Activated naive CD8-positive, alpha-beta T cell treated with anti-CD3 and anti-CD28 coated beads, Interleukin-2, amount 10 ng/mL, durations not matched to agents 7 days and 5 days (primary cell): ENCODE data around the gene SASH3. TPM values are rescaled to one million over a fixed set of nuclear protein-coding genes. Genes with fewer than 3 reads are reported as not detected.
A peak's percentile ranks its signal among the peaks of the same experiment; 100 is the strongest.

Experiments
- ATAC-seq: fragments of 150-1000 bp; cut with Tn5 transposase; one replicate; pipeline ENCODE4 v1.10.0; 2021; ENCODE audit warnings: low read depth, moderate library complexity
- POLR2A ChIA-PET: fragments of 350-600 bp; sonication (Branson Sonifier 250); formaldehyde crosslinking; loops from one replicate; lab custom pipeline; 2021; ENCODE audit warnings: antibody characterized with exemption; lab: Charles Lee
- DNase-seq: peaks from one replicate; pipeline ENCODE4 v3.0.0; 2021
- H3K27ac Mint-ChIP-seq: one replicate; pipeline ENCODE4 v1.8.0; 2022; ENCODE audit warnings: mild to moderate bottlenecking, mixed read lengths
- H3K27me3 Mint-ChIP-seq: one replicate; pipeline ENCODE4 v1.8.0; 2022; ENCODE audit warnings: mild to moderate bottlenecking, moderate library complexity, mixed read lengths
- H3K36me3 Mint-ChIP-seq: one replicate; pipeline ENCODE4 v1.8.0; 2021; ENCODE audit warnings: mild to moderate bottlenecking, mixed read lengths
- H3K4me1 Mint-ChIP-seq: one replicate; pipeline ENCODE4 v1.8.0; 2021; ENCODE audit warnings: mixed read lengths
- H3K4me3 Mint-ChIP-seq: one replicate; pipeline ENCODE4 v1.8.0; 2022; ENCODE audit warnings: mild to moderate bottlenecking, moderate library complexity, mixed read lengths
- H3K9me3 Mint-ChIP-seq: one replicate; pipeline ENCODE4 v1.8.0; 2021; ENCODE audit warnings: mixed read lengths
- total RNA-seq, 2 experiments: library from RNA; stranded (reverse); gene quantifications; one replicate each; pipeline ENCODE4 v1.2.3, GENCODE V29; 2021

SASH3 gene
- total RNA-seq, 2 experiments from 2014 or later: 239 to 241 TPM

GRCh38 chrX:129791961-129792570, 12.3 kb downstream of the SASH3 start:
- Mint-ChIP-seq H3K4me3 (no peak overlapping the region), H3K27ac (no peak overlapping the region), H3K9me3 (no peaks in the 10 kb centered on the region), H3K4me1 (peaks cover 11% of the 10 kb centered on the region), H3K36me3 (peaks cover 18% of the 10 kb centered on the region), H3K27me3 (no peaks in the 10 kb centered on the region)
- ATAC-seq (no peak), DNase-seq (no peak)
- POLR2A ChIA-PET: interaction anchor here (1.5 to 3.5 kb wide), 2 partner anchors 10 kb away, joined by 3 to 21 read pairs; no protein-coding TSS in a partner anchor

GRCh38 chrX:129792586-129793291, 13.0 kb downstream of the SASH3 start:
- DNase-seq (no peak), ATAC-seq (no peak)
- peak overlapping the region; percentile 48 for H3K27ac Mint-ChIP-seq
- no peak overlapping the region for H3K4me3 Mint-ChIP-seq
- H3K36me3 Mint-ChIP-seq: peaks cover 12% of the 10 kb centered on the region
- H3K4me1 Mint-ChIP-seq: peaks cover 6% of the 10 kb centered on the region
- H3K27me3 Mint-ChIP-seq: no peaks in the 10 kb centered on the region
- no peaks in the 10 kb centered on the region for H3K9me3 Mint-ChIP-seq
- POLR2A ChIA-PET: interaction anchor here (1.5 to 3.5 kb wide), 2 partner anchors 9 to 10 kb away, joined by 3 to 21 read pairs; no protein-coding TSS in a partner anchor

- Mint-ChIP-seq H3K27ac (no peak overlapping the region), H3K27me3 (no peaks in the 10 kb centered on the region), H3K4me3 (no peak overlapping the region), H3K9me3 (no peaks in the 10 kb centered on the region), H3K4me1 (peaks cover 5% of the 10 kb centered on the region), H3K36me3 (peaks cover 8% of the 10 kb centered on the region)
- POLR2A ChIA-PET: interaction anchor here (3.5 kb wide), 1 partner anchor 11 kb away, joined by 21 read pairs; no protein-coding TSS in a partner anchor
- DNase-seq (no peak), ATAC-seq (no peak)
Measured at GRCh38 chrX:129793604-129794191, 13.9 kb downstream of the SASH3 start.

GRCh38 chrX:129795584-129795983, 15.8 kb downstream of the SASH3 start:
- Mint-ChIP-seq H3K27ac (no peak overlapping the region), H3K4me3 (no peak overlapping the region), H3K27me3 (no peaks in the 10 kb centered on the region), H3K4me1 (peaks cover 7% of the 10 kb centered on the region), H3K36me3 (peaks cover 8% of the 10 kb centered on the region), H3K9me3 (no peaks in the 10 kb centered on the region)
- POLR2A ChIA-PET: interaction anchor here (1.1 to 1.5 kb wide), 2 partner anchors 12 to 14 kb away, joined by 3 to 4 read pairs; no protein-coding TSS in a partner anchor
- no peak for ATAC-seq
- DNase-seq: no peak

GRCh38 chrX:129797251-129797906, 17.6 kb downstream of the SASH3 start:
- POLR2A ChIA-PET: interaction anchor here (1.1 to 3.7 kb wide), 5 partner anchors 11 to 40 kb away, joined by 3 to 13 read pairs (median 4); no protein-coding TSS in a partner anchor
- DNase-seq (no peak), ATAC-seq (no peak)
- Mint-ChIP-seq H3K9me3 (no peaks in the 10 kb centered on the region), H3K4me3 (no peak overlapping the region), H3K36me3 (peaks cover 6% of the 10 kb centered on the region), H3K27ac (peak overlapping the region; percentile 16), H3K4me1 (peaks cover 7% of the 10 kb centered on the region), H3K27me3 (no peaks in the 10 kb centered on the region)

- ATAC-seq (no peak), DNase-seq (no peak)
- H3K36me3 Mint-ChIP-seq: peaks cover 6% of the 10 kb centered on the region
- H3K4me3 Mint-ChIP-seq: no peak overlapping the region
- POLR2A ChIA-PET: interaction anchor here (0.6 to 3.7 kb wide), 6 partner anchors 12 to 42 kb away, joined by 3 to 13 read pairs (median 4); no protein-coding TSS in a partner anchor
- H3K27me3 Mint-ChIP-seq: no peaks in the 10 kb centered on the region
- no peak overlapping the region for H3K27ac Mint-ChIP-seq
- no peaks in the 10 kb centered on the region for H3K9me3 Mint-ChIP-seq
- H3K4me1 Mint-ChIP-seq: peaks cover 7% of the 10 kb centered on the region
Measured at GRCh38 chrX:129798456-129798855, 18.7 kb downstream of the SASH3 start.

- H3K27me3 Mint-ChIP-seq: no peaks in the 10 kb centered on the region
- H3K9me3 Mint-ChIP-seq: no peaks in the 10 kb centered on the region
- peaks cover 8% of the 10 kb centered on the region for H3K4me1 Mint-ChIP-seq
- H3K4me3 Mint-ChIP-seq: no peak overlapping the region
- H3K36me3 Mint-ChIP-seq: peaks cover 6% of the 10 kb centered on the region
- POLR2A ChIA-PET: interaction anchor here (0.6 to 3.7 kb wide), 6 partner anchors 12 to 42 kb away, joined by 3 to 13 read pairs (median 4); no protein-coding TSS in a partner anchor
- peak overlapping the region; percentile 42 for H3K27ac Mint-ChIP-seq
- DNase-seq: no peak
- ATAC-seq: peak; percentile 34
Measured at GRCh38 chrX:129798888-129799287, 19.1 kb downstream of the SASH3 start.

GRCh38 chrX:129800186-129800585, 20.4 kb downstream of the SASH3 start:
- Mint-ChIP-seq H3K27ac (no peak overlapping the region), H3K36me3 (peaks cover 3% of the 10 kb centered on the region), H3K4me3 (no peak overlapping the region), H3K9me3 (no peaks in the 10 kb centered on the region), H3K27me3 (no peaks in the 10 kb centered on the region), H3K4me1 (peaks cover 6% of the 10 kb centered on the region)
- DNase-seq (no peak), ATAC-seq (no peak)
- POLR2A ChIA-PET: interaction anchor here (1.0 to 3.7 kb wide), 2 partner anchors 8 to 14 kb away, joined by 3 to 13 read pairs; no protein-coding TSS in a partner anchor

GRCh38 chrX:129802863-129803262, 23.1 kb downstream of the SASH3 start:
- POLR2A ChIA-PET: no interaction called here
- Mint-ChIP-seq H3K4me1 (peaks cover 6% of the 10 kb centered on the region), H3K4me3 (no peak overlapping the region), H3K36me3 (peaks cover 2% of the 10 kb centered on the region), H3K27ac (no peak overlapping the region), H3K9me3 (no peaks in the 10 kb centered on the region), H3K27me3 (no peaks in the 10 kb centered on the region)
- ATAC-seq (no peak), DNase-seq (no peak)

- no peak for ATAC-seq
- POLR2A ChIA-PET: no interaction called here
- peaks cover 19% of the 10 kb centered on the region for H3K4me1 Mint-ChIP-seq
- DNase-seq: no peak
- no peaks in the 10 kb centered on the region for H3K27me3 Mint-ChIP-seq
- H3K9me3 Mint-ChIP-seq: no peaks in the 10 kb centered on the region
- peaks cover 16% of the 10 kb centered on the region for H3K36me3 Mint-ChIP-seq
- H3K4me3 Mint-ChIP-seq: no peak overlapping the region
- no peak overlapping the region for H3K27ac Mint-ChIP-seq
Measured at GRCh38 chrX:129804806-129805205, 25.1 kb downstream of the SASH3 start.

GRCh38 chrX:129808158-129808828, 28.5 kb downstream of the SASH3 start:
- Mint-ChIP-seq H3K27ac (peak overlapping the region; percentile 56), H3K4me3 (no peak overlapping the region)
- POLR2A ChIA-PET: interaction anchor here (1.1 kb wide), 1 partner anchor 8 kb away, joined by 3 read pairs; no protein-coding TSS in a partner anchor

More at GRCh38 chrX:129808158-129808828, 28.5 kb downstream of the SASH3 start:
- no peak for DNase-seq
- Mint-ChIP-seq H3K4me1 (peaks cover 20% of the 10 kb centered on the region), H3K9me3 (no peaks in the 10 kb centered on the region), H3K36me3 (peaks cover 29% of the 10 kb centered on the region), H3K27me3 (no peaks in the 10 kb centered on the region)
- no peak for ATAC-seq
